Stimulated activated CD8-positive, alpha-beta memory T cell treated with anti-CD3 and anti-CD28 coated beads, Interleukin-12 subunit alpha, Interleukin-12 subunit beta, amount 100 ng/mL, for 24 hours (primary cell): ENCODE measurements around the gene PCDHA13.
"Not testable (repeated sequence)": the region's sequence is repeated elsewhere in the genome, so short reads cannot be mapped to it uniquely, and the experiment has no call there.

ENCODE experiments used
- DNase-seq: peaks from one replicate; pipeline ENCODE4 v3.0.0-alpha.2; 2020; ENCODE audit errors: extremely low read depth

Gene PCDHA13

GRCh38 chr5:140868721-140869554 lies 13.0 kb upstream of the PCDHA13 start, which contains the start of gene PCDHA11:
PCDHA11 (plus strand) TSS chr5:140868957; CDS start chr5:140869104, 147 bp downstream.
- no peak for DNase-seq

DNA sequence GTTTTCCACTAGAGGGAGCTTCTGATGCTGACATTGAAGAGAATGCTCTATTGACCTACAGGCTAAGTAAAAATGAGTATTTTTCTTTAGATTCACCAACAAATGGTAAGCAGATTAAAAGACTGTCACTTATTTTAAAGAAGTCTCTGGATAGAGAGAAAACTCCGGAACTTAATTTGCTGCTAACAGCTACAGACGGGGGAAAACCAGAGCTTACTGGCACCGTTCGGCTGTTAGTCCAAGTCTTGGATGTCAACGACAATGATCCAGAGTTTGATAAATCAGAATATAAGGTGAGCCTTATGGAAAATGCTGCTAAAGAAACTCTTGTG lies 12.4 kb upstream of the PCDHA13 start:
- no peak for DNase-seq

GRCh38 chr5:140870221-140871201 lies 11.4 kb upstream of the PCDHA13 start:
- DNase-seq = no peak

- no peak for DNase-seq
These were observed 6.5 kb upstream of the PCDHA13 start, which contains the start of gene PCDHA12 for GRCh38 chr5:140875085-140876065. PCDHA12 (plus strand) TSS chr5:140875308; CDS start chr5:140875473, 165 bp downstream.

GRCh38 chr5:140876541-140877261 lies 5.2 kb upstream of the PCDHA13 start:
- DNase-seq = not testable (repeated sequence)

DNA sequence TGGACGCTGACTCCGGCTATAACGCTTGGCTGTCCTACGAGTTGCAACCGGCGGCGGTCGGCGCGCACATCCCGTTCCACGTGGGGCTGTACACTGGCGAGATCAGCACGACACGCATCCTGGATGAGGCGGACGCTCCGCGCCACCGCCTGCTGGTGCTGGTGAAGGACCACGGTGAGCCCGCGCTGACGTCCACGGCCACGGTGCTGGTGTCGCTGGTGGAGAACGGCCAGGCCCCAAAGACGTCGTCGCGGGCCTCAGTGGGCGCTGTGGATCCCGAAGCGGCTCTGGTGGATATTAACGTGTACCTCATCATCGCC lies 4.7 kb upstream of the PCDHA13 start:
- DNase-seq = no peak

DNA sequence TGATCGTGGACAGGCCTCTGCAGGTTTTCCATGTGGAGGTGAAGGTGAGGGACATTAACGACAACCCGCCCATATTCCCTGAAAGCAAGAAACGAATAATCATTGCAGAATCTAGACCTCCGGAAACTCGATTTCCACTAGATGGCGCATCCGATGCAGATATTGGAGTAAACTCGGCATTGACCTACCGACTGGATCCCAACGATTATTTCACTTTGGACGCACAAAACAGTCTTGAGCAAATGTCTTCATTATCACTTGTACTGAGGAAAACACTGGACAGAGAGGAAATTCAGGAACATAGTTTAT lies 621 bp downstream of the PCDHA13 start:
- no peak for DNase-seq

DNA sequence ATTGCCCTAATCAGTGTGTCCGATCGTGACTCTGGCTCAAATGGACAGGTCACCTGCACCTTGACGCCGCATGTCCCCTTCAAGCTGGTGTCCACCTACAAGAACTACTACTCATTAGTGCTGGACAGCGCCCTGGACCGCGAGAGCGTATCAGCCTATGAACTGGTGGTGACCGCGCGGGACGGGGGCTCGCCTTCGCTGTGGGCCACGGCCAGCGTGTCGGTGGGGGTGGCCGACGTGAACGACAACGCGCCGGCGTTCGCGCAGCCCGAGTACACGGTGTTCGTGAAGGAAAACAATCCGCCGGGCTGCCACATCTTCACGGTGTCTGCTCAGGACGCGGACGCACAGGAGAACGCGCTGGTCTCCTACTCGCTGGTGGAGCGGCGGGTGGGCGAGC lies 1.4 kb downstream of the PCDHA13 start:
- DNase-seq = no peak

DNA sequence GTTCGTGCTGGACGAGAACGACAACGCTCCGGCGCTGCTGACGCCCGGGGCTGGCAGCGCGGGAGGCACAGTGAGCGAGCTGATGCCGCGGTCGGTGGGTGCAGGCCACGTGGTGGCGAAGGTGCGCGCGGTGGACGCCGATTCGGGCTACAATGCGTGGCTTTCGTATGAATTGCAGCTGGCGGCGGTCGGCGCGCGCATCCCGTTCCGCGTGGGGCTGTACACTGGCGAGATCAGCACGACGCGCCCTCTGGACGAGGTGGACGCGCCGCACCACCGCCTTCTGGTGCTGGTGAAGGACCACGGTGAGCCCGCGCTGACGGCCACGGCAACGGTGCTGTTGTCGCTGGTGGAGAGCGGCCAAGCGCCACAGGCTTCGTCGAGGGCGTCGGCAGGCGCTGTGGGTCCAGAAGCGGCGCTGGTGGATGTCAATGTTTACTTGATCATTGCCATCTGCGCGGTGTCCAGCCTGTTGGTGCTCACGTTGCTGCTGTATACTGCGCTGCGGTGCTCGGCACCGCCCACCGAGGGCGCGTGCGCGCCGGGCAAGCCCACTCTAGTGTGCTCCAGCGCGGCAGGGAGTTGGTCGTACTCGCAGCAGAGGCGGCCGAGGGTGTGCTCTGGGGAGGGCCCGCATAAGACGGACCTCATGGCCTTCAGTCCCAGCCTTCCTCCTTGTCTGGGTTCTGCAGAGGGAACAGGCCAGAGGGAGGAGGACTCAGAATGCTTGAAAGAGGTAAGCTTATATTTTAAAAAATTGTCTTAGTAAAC lies 2.2 kb downstream of the PCDHA13 start:
- DNase-seq = no peak

DNA sequence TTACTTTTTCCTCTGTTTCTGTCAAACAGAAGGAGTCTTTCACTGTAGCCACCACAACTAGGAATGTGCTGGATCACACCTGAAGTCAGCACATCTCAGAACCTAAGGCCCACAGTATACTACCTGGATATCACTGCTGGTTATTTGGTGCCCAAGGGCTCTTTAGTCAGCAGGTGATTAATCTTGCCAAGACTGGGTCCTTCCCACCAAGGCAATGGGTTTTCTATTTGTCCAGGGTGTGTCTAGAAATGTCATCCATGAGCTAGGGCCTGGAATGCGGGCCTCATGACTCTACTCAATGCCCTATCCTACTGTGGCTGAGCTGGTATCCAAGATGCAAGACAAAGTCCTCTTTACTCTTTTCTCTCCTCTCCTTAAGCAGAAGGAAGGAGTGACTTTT lies 34.4 kb downstream of the PCDHA13 start:
- no peak for DNase-seq

DNA sequence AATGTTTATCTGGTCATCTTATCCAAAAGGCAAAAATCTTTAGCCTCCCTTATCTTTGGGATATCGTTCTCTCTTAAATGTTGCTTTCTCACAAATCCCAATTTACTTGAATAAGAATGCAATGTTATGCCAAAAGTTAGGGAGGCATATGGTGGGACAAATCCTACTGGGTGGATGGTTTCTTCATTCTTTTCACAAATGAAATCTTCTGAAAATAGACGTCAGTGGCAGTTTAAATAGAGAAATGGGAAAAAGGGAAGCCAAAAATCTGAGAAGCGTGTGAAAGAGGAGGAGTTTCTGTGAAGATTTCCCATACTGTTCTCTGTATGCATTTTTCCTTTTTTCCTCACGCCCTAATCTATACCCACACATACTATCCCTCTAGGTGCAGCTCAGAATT lies 41.7 kb downstream of the PCDHA13 start:
- DNase-seq = no peak

DNA sequence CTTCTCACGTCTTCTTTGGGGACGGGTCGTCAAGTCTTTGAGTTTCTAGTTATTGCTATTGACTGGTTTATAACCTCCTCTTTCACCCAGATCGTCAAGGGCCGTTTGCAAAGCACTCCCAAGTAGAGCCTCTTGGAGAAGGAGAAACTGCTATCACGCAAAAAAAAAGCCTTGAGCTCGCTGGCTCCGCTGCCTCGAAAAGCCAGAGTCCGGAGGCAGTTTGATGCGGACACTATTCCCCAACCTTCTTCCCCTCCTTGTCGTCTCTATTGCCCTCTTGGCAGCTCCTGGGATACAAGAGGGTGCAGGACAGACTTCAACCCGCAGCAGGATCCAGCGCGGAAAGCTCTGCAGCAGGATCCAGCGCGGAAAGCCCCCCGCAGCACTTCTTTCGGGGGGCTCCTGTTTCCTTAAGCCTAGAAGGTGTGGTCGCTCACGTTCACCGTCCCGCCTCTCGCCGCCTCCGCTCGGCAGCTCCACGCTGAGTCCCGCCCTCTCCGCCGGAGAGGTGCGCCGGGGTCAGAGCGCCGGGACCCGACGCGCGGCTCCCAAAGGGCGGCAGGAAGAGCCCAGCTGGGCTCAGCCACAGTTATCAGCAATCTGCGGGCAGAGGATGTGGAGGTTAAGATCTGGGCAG lies 44.0 kb downstream of the PCDHA13 start, which contains the start of gene PCDHAC1:
TSS of gene PCDHAC1 (plus strand) at position 494 of the 637 bp plus-strand sequence. CDS start 594 bp downstream, outside the sequence.
- no peak for DNase-seq

DNA sequence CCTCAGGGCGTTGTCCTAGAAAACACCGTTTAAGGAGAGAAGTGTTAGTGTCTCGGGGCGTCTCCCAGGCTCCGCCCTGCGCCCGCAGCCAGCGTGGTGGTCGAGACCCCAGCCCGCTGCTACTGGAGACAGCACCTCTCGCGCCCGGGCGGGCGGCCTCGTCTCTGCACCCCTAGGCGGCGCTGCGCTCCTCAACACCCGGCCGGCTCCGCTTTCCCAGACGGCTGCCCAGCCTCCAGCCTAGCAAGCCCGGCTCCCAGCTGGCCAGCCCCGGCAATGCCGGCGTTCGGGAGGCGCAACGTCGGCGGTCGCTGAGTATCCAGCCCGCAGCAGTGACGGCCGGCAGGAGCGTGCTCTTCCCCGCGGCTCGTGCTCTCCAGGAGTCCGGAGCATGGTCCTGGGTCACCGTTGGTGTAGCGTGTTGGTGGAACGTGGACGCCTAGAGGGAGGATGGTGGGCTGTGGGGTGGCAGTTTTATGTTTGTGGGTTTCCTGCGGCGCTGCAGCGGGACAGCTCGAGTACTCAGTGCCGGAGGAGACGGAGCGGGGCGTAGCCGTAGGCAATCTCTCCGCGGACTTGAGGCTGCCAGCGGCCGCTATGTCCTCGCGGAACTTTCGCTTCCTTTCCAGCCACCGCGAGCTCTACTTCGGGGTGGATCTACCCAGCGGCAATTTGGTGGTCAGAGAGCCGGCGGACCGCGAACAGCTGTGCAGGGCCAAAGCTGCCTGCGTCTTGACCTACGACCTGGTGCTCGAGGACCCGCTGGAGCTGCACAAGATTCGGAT lies 44.7 kb downstream of the PCDHA13 start:
- no peak for DNase-seq

DNA sequence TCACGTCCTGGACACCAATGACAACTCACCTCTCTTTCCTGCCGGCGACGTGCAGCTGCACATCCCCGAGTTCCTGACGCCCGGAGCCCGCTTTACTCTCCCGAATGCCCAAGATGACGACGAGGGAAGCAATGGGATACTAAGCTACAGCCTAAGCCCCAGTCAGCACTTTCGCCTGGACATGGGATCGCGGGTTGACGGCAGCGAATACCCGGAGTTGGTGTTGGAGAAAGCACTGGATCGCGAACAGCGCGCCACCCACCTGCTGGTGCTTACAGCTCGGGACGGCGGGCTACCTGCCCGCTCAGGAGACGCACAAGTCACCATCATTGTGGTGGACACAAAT lies 45.3 kb downstream of the PCDHA13 start:
- no peak for DNase-seq
